NCI-H1417 treated with DMSO at 0.1 percent for 48 hours (cell line): Measurements from ENCODE around the gene PAIP2B.

ENCODE experiments used
- DNase-seq: peaks from one replicate; lab custom pipeline; 2025; lab: John Stamatoyannopoulos, UW

Gene PAIP2B

GRCh38 chr2:71153585-71154224, 73.2 kb downstream of the PAIP2B start:
- no peak for DNase-seq

DNA sequence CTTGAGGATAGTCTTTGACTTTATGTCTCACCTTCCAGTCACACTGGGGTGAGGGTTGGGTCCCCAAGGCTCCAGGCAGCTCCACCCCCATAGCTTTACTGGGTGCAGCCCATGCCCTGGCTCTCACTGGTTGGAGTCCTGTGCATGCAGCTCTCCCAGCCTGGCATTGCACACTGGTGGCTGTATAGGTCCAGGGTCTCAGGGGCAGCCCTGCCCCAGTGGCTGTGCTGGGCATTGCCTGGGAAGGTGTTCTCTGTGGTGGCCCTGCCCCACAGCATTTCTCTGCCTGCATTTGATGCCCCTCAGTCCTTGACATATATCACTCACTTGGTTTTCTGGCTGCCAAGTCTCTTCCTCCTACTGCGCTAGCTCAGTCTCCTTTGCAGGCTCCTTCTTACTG, 75.3 kb downstream of the PAIP2B start:
- no peak for DNase-seq

DNA sequence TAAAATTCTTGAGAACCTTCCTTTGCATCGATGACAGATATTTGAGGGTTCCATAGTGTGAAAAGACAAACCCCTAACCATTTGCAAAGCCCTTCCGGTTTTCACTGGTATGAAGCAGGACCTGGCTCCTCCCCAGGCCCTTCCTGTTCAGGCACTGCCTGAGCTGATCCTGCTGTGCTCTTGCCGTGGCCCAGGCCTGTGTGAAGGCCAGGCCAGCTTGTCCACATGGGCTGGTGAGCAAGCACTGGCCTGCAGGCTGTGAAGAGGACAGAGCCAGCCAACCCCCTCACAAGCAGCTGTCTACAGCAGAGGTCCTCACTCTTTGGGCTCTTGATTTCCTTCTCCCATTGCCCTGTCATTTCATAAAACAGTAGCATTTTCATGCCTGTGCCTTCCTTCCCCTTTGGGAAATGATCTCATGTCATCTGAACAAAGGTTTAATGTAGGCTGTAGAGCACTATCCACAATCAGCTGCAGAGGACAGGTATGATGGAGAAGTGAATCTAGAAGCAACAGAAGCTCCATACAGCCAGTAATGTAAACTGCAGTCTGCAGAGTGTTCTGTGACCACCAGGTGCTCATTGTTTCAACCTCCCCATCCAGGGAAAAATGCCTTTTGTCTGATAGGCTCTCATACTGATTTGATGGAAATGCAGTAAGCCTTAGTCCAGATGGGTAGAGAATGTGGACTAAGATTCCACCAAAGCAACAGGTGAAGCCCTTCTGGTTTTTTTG, 76.7 kb downstream of the PAIP2B start:
- no peak for DNase-seq

- DNase-seq, result no peak
Observed at GRCh38 chr2:71148506-71149063, 78.3 kb downstream of the PAIP2B start.

- no peak for DNase-seq
Observed at GRCh38 chr2:71143782-71144181, 83.1 kb downstream of the PAIP2B start.

DNA sequence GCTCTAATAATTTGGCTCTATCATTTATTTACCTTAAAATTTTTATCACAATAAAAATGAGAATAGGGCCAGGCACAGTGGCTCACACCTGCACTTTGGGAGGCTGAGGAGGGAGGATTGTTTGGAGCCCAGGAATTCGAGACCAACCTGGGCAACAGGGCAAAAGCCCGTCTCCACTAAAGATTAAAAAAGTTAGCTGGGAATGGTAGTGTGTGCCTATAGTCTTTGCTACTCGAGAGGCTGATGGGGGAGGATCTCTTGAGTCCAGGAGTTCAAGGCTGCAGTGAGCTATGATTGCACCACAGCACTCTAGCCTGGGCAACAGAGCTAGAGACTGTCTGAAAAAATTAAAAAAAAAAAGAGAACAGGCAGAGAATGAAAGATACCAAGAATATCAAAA, 90.7 kb downstream of the PAIP2B start:
- DNase-seq, result no peak

DNA sequence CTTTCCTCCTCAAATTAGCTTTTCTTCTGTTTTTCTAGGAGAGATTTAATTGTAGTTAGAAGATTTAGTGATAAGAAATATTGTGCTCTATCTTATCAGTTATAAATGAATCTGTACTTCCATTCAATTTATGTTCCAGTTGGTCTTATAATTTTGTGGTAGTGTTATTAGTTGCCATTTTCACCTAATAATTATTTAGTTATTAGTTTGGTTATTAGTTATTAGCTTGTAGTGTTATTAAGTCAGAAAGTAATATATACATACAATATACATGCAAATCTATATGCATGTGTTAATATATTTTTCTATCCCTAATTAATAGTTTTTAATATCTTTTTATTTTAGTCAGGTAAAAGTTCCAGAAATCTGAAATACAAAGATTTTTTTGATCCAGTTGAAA, 93.3 kb downstream of the PAIP2B start:
- no peak for DNase-seq
